Endothelial cell of umbilical vein (primary cell): Measurements from ENCODE around the gene CCDC12. TPM values are rescaled to one million over a fixed set of nuclear protein-coding genes. Genes with fewer than 3 reads are reported as not detected.

Source experiments
- BruUV-seq: library from RNA; stranded (reverse); fragments of 400-500 nt; replicated peaks from 2 replicates; lab custom pipeline; 2021; lab: Mats Ljungman, UMichigan
- CTCF ChIA-PET: fragments of 300-600, 350-600 bp; sonication (Branson Sonifier 250); formaldehyde crosslinking; loops from one replicate; lab custom pipeline; 2021; ENCODE audit warnings: antibody characterized with exemption, inconsistent platforms; lab: Charles Lee
- POLR2A ChIA-PET: fragments of 300-600, 350-600 bp; sonication (Branson Sonifier 250); formaldehyde crosslinking; loops from one replicate; lab custom pipeline; 2021; ENCODE audit warnings: antibody characterized with exemption, inconsistent platforms; lab: Charles Lee
- DNase-seq: peaks from one replicate; pipeline ENCODE4 v3.0.0-alpha.2; 2011; ENCODE audit warnings: low read depth, low spot score
- FAIRE-seq: peaks from 2 replicates; lab custom pipeline; 2011; peaks lifted over from hg19 to GRCh38; lab: Jason Lieb, UNC
- H2AFZ ChIP-seq: 2 replicates; pipeline ENCODE4 v1.6.0; 2012; ENCODE audit warnings: low read depth, low read length, control low read depth, inconsistent platforms
- H3K27ac ChIP-seq: 2 replicates; pipeline ENCODE4 v1.5.1; 2011; ENCODE audit warnings: low read depth, mild to moderate bottlenecking, control low read depth, low read length, moderate library complexity; ENCODE audit not compliant: insufficient read depth
- H3K27me3 ChIP-seq, 2 experiments: 2 replicates each; pipeline versions ENCODE4 v1.6.0 to v1.6.1; 2011; ENCODE audit warnings: low read length in 2 of 2, mixed read lengths in 1 of 2; ENCODE audit not compliant: control insufficient read depth in 2 of 2, insufficient read depth in 2 of 2
- H3K36me3 ChIP-seq, 2 experiments: 2 replicates in 1 of 2; 3 replicates in 1 of 2; pipeline ENCODE4 v1.5.1; 2011; ENCODE audit warnings: low read length in 2 of 2, mild to moderate bottlenecking in 1 of 2, moderate library complexity in 1 of 2; ENCODE audit not compliant: control insufficient read depth in 2 of 2, insufficient read depth in 2 of 2; ENCODE audit errors: extremely low read depth in 1 of 2
- H3K4me1 ChIP-seq: 3 replicates; pipeline ENCODE4 v1.5.1; 2011; ENCODE audit warnings: mild to moderate bottlenecking, low read length; ENCODE audit not compliant: control insufficient read depth, insufficient read depth; ENCODE audit errors: extremely low read depth
- H3K4me2 ChIP-seq: 2 replicates; pipeline ENCODE4 v1.6.1; 2011; ENCODE audit warnings: low read length, control low read depth, mixed read lengths; ENCODE audit not compliant: insufficient read depth
- H3K4me3 ChIP-seq, 3 experiments: fragments of 200-600 bp in 1 of 3; sonication (generic), shearing (Covaris generic) in 1 of 3; replicated peaks in 1 of 3; 2 replicates each; pipeline ENCODE4 v1.5.1; 2011 to 2016; ENCODE audit warnings: control low read depth in 3 of 3, low read length in 3 of 3, mild to moderate bottlenecking in 2 of 3, inconsistent platforms in 1 of 3, low read depth in 1 of 3, moderate library complexity in 1 of 3; ENCODE audit not compliant: insufficient read depth in 1 of 3
- H3K79me2 ChIP-seq: 2 replicates; pipeline ENCODE4 v1.6.0; 2012; ENCODE audit warnings: low read length, inconsistent platforms; ENCODE audit not compliant: control insufficient read depth, insufficient read depth
- H3K9ac ChIP-seq: replicated peaks from 2 replicates; pipeline ENCODE3; 2011; ENCODE audit warnings: low read length, control low read depth; ENCODE audit not compliant: insufficient read depth; ENCODE audit errors: extremely low read depth
- H3K9me1 ChIP-seq: replicated peaks from 3 replicates; pipeline ENCODE4 v1.6.0; 2011; ENCODE audit warnings: mild to moderate bottlenecking, low read length; ENCODE audit not compliant: control insufficient read depth, insufficient read depth; ENCODE audit errors: extremely low read depth
- H3K9me3 ChIP-seq: replicated peaks from 2 replicates; pipeline ENCODE4 v1.5.1; 2012; ENCODE audit warnings: low read length, inconsistent platforms; ENCODE audit not compliant: control insufficient read depth, insufficient read depth
- H4K20me1 ChIP-seq: replicated peaks from 2 replicates; pipeline ENCODE3; 2011; ENCODE audit warnings: mild to moderate bottlenecking, low read length; ENCODE audit not compliant: control insufficient read depth, insufficient read depth; ENCODE audit errors: extremely low read depth
- EZH2 ChIP-seq: IDR thresholded peaks from 2 replicates; pipeline ENCODE4 v1.6.1; 2012; ENCODE audit warnings: borderline replicate concordance, low read depth, mild to moderate bottlenecking, moderate library complexity, low read length, inconsistent platforms; ENCODE audit not compliant: severe bottlenecking
- FOS ChIP-seq: IDR thresholded peaks from 2 replicates; pipeline ENCODE4 v1.6.1; 2011; ENCODE audit warnings: mild to moderate bottlenecking, low read length, moderate library complexity, borderline replicate concordance; ENCODE audit not compliant: insufficient read depth
- GATA2 ChIP-seq: IDR thresholded peaks from 2 replicates; pipeline ENCODE4 v1.7.0; 2011; ENCODE audit warnings: low read depth, mild to moderate bottlenecking, moderate library complexity, mixed read lengths, low read length; ENCODE audit not compliant: insufficient read length, insufficient read depth
- JUN ChIP-seq: IDR thresholded peaks from 2 replicates; pipeline ENCODE4 v1.6.1; 2011; ENCODE audit warnings: borderline replicate concordance, low read depth; ENCODE audit not compliant: insufficient read length, insufficient read depth
- MAX ChIP-seq: IDR thresholded peaks from 2 replicates; pipeline ENCODE4 v1.6.1; 2011; ENCODE audit not compliant: insufficient read depth, insufficient read length
- MYC ChIP-seq: IDR thresholded peaks from one replicate; pipeline ENCODE4 v1.6.1; 2011; ENCODE audit warnings: mild to moderate bottlenecking, low read depth, low read length
- POLR2A ChIP-seq: IDR thresholded peaks from 2 replicates; pipeline ENCODE4 v1.6.1; 2012; ENCODE audit warnings: low read depth, mild to moderate bottlenecking, control low read depth, low read length
- POLR2AphosphoS5 ChIP-seq: IDR thresholded peaks from 2 replicates; pipeline ENCODE4 v1.6.1; 2012; ENCODE audit warnings: low read depth, mild to moderate bottlenecking, control low read depth, low read length, moderate library complexity; ENCODE audit not compliant: insufficient read depth
- dilution Hi-C: fragments of 300-500 bp; cut with MboI; formaldehyde crosslinking; loops from one replicate; pipeline ENCODE4 v1.15.0; 2019; ENCODE audit warnings: low sequenced_read_pairs; ENCODE audit not compliant: extremely low pct_ligation_motif_present
- intact Hi-C: fragments of 100-400 bp; cut with micrococcal nuclease; formaldehyde crosslinking; loops from one replicate; pipeline ENCODE4 v1.10.0; 2022
- polyA plus RNA-seq, 4 experiments: library from polyadenylated mRNA; depleted of rRNA in 3 of 4; stranded (reverse) in 3 of 4; unstranded in 1 of 4; fragments of >200 nt; gene quantifications; 2 replicates each; pipeline versions ENCODE4 v1.2.1 to v1.2.3, GENCODE V29; 2011 to 2012; ENCODE audit warnings: missing spikeins in 1 of 4
- total RNA-seq: library from RNA; stranded (reverse); gene quantifications from 2 replicates; pipeline ENCODE4 v1.2.3, GENCODE V29; 2021
- TF ChIP-seq, protein P1 (sequence below), 2 donors: IDR thresholded peaks; 1 replicate in 1 of 2; 2 replicates in 1 of 2; pipeline ENCODE4 v1.5.1; 2011; ENCODE audit warnings: low read length in 2 of 2, mild to moderate bottlenecking in 2 of 2, moderate library complexity in 2 of 2, control low read depth in 1 of 2, inconsistent platforms in 1 of 2, low read depth in 1 of 2; ENCODE audit not compliant: insufficient read depth in 1 of 2; ENCODE audit errors: extremely low read depth in 1 of 2

The CCDC12 gene
- total and polyA plus RNA-seq, 2 donors (not counting 3 experiments of a cell fraction or from before 2014, with no cell fraction given), result 35.1 to 50.5 TPM

- Histone ChIP-seq H4K20me1 (no peaks in the 10 kb centered on the region), H3K9me1 (no peaks in the 10 kb centered on the region), H3K9me3 (no peaks in the 10 kb centered on the region), H3K4me1 (peaks cover 6% of the 10 kb centered on the region), H3K9ac (no peak overlapping the region), H3K79me2 (no peaks in the 10 kb centered on the region), H3K27ac (no peak overlapping the region), H3K36me3 (peaks cover 5 to 10% of the 10 kb centered on the region in 2 experiments), H3K4me2 (no peak overlapping the region), H3K4me3 (no peak overlapping the region), H2AFZ (no peak overlapping the region), H3K27me3 (no peaks in the 10 kb centered on the region)
- BruUV-seq, result no TSS peak
- intact Hi-C loops (no loop called here), dilution Hi-C loops (no loop called here)
- CTCF ChIA-PET, result no interaction called here
- no peak for DNase-seq
- no peak for FAIRE-seq
- no peak for TF ChIP-seq FOS
- no peak for TF ChIP-seq MAX
- TF ChIP-seq POLR2A, result no peak
- TF ChIP-seq JUN, result no peak
- no peak for TF ChIP-seq GATA2
- TF ChIP-seq, protein P1, sequence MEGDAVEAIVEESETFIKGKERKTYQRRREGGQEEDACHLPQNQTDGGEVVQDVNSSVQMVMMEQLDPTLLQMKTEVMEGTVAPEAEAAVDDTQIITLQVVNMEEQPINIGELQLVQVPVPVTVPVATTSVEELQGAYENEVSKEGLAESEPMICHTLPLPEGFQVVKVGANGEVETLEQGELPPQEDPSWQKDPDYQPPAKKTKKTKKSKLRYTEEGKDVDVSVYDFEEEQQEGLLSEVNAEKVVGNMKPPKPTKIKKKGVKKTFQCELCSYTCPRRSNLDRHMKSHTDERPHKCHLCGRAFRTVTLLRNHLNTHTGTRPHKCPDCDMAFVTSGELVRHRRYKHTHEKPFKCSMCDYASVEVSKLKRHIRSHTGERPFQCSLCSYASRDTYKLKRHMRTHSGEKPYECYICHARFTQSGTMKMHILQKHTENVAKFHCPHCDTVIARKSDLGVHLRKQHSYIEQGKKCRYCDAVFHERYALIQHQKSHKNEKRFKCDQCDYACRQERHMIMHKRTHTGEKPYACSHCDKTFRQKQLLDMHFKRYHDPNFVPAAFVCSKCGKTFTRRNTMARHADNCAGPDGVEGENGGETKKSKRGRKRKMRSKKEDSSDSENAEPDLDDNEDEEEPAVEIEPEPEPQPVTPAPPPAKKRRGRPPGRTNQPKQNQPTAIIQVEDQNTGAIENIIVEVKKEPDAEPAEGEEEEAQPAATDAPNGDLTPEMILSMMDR (IDR thresholded peaks at IDR 0.05; ENCODE audit: extremely low read depth in 1 of 2, insufficient read depth in 1 of 2, low read depth in 1 of 2, low read length in 2 of 2), result no peak
- no peak for TF ChIP-seq MYC
- TF ChIP-seq EZH2, result no peak
- no peak for TF ChIP-seq POLR2AphosphoS5
- POLR2A ChIA-PET, result no interaction called here
These were observed 60.3 kb downstream of the CCDC12 start for GRCh38 chr3:46916278-46916677.
